GDM1 (cell line): ENCODE results near the gene CRYAB.
A peak's percentile ranks its signal among the peaks of the same experiment; 100 is the strongest.
"Not testable (repeated sequence)": the region's sequence is repeated elsewhere in the genome, so short reads cannot be mapped to it uniquely, and the experiment has no call there.

Experiments
- DNase-seq: peaks from one replicate; lab custom pipeline; 2025; lab: John Stamatoyannopoulos, UW

Gene CRYAB

DNA sequence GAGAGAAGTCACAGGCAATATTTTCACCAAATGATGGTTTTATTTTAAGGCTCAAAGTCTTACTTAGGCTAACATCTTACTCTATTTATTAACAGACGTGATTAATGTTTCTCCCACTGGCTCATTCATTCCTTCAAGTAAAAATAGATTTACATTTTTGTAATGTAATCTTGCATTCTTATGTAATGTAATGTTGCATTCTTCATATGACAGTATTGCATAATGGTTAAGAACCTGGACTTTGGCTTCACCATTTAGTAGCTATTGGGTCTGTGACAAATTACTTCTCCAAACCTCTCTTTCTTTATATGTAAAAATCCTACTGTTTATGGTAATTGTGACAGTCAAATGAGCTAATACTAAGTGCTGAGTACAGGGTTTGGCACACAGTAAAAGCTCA is 22.3 kb upstream of the CRYAB start:
- no peak for DNase-seq

DNA sequence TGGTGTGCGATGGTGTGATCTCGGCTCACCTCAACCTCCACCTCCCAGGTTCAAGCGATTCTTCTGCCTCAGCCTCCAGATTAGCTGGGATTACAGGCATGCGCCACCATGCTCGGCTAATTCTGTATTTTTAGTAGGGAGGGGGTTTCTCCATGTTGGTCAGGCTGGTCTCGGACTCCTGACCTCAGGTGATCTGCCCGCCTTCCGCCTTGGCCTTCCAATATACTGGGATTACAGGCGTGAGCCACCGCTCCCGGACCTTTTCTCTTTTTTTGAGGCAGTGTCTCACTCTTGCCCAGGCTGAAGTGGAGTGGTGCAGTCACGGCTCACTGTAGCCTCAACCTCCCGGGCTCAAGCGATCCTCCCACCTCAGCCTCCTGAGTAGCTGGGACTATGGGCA is 21.6 kb upstream of the CRYAB start:
- not testable (repeated sequence) for DNase-seq

DNA sequence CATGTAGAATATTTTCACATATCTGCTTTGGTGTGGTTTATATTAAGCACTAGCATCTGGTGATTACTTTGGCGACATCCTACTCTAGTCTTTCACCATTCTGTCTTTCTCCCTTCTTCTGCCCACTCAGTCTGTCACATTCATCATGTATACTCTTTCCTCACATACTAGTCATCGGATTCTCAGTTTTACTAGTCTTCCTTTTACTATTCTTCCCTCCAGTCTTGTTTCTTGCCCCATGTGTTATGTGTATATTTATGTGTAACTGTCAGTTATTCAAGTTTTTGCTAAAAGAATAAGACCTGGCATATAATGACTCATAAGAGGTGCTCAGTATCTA is 21.0 kb upstream of the CRYAB start:
- DNase-seq, result no peak

DNA sequence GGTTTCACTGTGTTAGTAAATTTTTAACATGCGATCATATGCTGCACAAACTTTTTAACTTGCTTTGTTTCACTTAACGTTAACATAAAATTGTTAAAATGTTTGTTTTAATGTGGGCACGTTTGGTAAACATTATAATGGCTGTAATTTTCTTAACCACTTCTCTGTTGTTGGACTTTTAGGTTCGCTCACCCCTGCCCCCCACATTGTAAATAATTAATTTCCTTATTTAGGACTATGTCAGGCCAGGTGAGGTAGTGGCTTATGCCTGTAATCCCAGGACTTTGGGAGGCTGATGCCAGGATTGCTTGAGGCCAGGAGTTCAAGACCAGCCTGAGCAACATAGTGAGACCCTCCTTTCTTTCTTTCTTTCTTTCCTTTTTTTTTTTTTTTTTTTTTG is 18.9 kb upstream of the CRYAB start:
- DNase-seq, result no peak

- peak; percentile 94 for DNase-seq
Measured at GRCh38 chr11:111926505-111927391, 15.2 kb upstream of the CRYAB start.

- no peak for DNase-seq
Measured at GRCh38 chr11:111925953-111926352, 14.4 kb upstream of the CRYAB start.

GRCh38 chr11:111923951-111924350 is 12.4 kb upstream of the CRYAB start:
- DNase-seq, result no peak

- no peak for DNase-seq
Measured at GRCh38 chr11:111923351-111923788, 11.8 kb upstream of the CRYAB start.

GRCh38 chr11:111922803-111923202 is 11.2 kb upstream of the CRYAB start:
- DNase-seq, result no peak

DNA sequence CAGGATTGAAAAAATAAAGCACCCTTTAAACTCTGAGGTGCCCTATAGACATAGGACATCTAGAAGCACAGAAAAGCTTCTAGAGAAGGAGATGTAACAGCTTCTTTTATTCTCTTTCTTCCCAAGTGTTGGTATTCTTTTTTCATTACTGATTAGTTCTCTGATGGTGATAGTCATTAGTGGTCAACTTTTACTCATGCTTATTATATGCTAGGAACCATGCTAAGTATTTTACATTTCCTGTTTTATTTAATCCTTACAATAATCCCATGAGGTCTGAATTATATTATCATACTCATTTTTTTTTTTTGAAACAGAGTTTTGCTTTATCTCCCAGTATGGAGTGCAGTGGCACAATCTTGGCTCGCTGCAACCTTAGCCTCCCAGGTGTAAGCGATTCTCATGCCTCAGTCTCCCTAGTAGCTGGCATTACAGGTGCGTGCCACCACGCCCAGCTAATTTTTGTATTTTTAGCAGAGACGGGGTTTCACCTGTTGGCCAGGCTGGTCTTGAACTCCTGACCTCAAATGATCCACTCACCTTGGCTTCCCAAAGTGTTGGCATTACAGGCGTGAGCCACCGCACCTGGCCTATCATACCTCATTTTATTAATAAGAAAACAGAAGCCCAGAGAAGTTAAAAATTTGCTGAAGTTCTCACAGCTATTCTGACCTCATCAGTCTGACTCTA is 10.1 kb upstream of the CRYAB start:
- no peak for DNase-seq

GRCh38 chr11:111920908-111921307 is 9.3 kb upstream of the CRYAB start:
- DNase-seq, result no peak

DNA sequence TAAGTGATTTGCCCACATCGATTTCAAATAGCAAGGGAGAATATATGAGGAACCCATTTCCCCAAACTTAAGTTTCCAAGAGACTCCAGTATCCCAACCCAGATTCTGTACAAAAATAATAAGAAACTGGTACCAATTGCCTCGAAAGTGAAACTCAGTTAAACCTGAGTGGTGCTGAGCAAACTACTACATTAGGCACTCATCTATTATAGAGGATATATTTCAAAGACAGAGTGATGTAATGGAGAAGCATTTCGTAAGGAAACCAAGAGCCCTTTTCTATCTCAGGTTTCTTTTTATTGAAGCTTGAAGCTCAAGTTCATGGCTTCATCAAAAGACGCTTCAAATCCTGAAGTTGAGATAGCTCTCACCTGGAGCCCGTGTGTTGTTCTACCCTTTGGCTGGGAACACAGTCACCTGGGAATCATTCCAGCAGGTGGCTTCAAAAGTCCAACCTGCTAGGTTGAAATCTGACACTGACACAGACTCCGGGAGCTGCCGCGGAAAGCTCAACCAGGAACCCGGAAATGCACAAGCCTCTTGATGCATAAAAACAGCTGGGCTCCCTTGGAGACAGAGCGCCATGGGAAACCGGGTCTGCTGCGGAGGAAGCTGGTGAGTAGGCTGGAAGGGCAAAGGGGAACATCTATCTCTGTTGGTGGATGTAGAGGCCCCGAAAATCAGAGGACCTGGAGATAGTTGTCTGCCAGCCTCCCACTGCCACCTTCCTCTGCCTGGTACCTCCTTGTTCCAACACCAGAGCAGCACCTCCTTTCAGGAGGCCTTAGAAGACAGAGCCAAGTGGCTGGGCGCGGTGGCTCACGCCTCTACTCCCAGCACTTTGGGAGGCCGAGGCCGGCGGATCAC is 7.1 kb upstream of the CRYAB start, which contains the start of gene C11orf52:
TSS of gene C11orf52 (plus strand) at position 524 of the 867 bp plus-strand sequence. CDS start at position 584, 60 bp downstream.
- no peak for DNase-seq

DNA sequence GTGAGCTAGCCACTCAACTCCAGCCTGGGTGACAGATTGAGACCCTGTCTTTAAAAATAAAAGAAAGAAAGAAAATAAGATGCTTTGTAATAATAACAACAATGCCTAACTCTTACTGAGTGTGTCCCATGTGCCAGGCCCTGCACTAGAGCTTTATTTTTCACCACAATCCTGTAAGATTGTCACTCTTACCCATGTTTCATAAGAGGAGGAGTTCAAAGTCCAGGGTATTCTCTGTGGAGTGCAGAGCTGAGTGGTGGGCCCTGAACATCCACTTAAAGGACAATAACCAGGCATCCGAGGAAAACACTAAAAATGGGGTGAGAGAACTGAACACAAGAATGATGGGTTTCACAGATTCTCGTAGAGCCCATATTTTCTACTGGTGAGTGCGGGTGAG is 6.2 kb upstream of the CRYAB start:
- no peak for DNase-seq

DNA sequence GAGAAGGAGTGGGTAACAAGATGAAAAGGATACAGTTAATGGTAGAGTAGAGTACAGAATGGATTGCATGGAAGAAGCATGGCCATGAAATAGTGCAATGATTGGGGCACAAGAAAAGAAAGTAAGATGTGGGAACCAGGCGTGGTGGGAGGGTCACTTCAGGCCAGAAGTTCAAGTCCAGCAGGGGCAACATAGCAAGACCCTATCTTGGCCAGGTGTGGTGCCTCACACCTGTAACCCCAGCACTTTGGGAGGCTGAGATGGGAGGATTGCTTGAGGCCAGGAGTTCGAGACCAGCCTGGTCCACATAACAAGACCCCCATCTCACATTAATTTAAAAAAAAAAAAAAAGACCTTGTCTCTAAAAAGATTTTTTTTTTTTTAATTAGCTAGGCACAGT is 5.7 kb upstream of the CRYAB start:
- no peak for DNase-seq

DNA sequence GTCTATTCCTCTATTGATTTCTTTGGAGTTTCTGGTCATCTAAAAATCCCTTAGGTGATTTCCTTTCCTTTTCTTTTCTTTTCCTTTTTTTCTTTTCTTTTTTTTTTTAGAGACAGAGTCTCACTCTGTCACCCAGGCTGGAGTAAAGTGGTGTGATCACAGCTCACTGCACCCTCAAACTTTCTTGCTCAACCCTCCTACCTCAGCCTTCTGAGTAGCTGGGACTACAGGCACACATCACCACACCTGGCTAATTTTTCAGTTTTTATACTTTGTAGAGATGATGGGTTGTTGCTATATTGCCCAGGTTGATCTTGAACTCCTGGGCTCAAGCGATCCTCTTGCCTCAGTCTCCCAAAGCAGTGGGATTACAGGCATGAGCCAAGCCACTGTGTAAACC is 5.2 kb upstream of the CRYAB start:
- DNase-seq, result no peak

- DNase-seq, result no peak
Measured at GRCh38 chr11:111913997-111914396, 2.4 kb upstream of the CRYAB start.

GRCh38 chr11:111913031-111913861 is 1.7 kb upstream of the CRYAB start:
- no peak for DNase-seq

GRCh38 chr11:111912535-111912934 is 965 bp upstream of the CRYAB start, which contains the start of gene HSPB2:
Gene HSPB2 (plus strand): TSS chr11:111912734. CDS start chr11:111912830, 96 bp downstream.
- DNase-seq, result no peak

- DNase-seq, result no peak
Measured at GRCh38 chr11:111910676-111911562, 651 bp downstream of the CRYAB start.

GRCh38 chr11:111909378-111909777 is 2.2 kb downstream of the CRYAB start:
- DNase-seq, result no peak
